GOT3 (cell line): Measurements from ENCODE around the gene SMAD5.

Source experiments
- DNase-seq: peaks from one replicate; lab custom pipeline; 2025; ENCODE audit warnings: mixed read lengths; lab: John Stamatoyannopoulos, UW

The SMAD5 gene

DNA sequence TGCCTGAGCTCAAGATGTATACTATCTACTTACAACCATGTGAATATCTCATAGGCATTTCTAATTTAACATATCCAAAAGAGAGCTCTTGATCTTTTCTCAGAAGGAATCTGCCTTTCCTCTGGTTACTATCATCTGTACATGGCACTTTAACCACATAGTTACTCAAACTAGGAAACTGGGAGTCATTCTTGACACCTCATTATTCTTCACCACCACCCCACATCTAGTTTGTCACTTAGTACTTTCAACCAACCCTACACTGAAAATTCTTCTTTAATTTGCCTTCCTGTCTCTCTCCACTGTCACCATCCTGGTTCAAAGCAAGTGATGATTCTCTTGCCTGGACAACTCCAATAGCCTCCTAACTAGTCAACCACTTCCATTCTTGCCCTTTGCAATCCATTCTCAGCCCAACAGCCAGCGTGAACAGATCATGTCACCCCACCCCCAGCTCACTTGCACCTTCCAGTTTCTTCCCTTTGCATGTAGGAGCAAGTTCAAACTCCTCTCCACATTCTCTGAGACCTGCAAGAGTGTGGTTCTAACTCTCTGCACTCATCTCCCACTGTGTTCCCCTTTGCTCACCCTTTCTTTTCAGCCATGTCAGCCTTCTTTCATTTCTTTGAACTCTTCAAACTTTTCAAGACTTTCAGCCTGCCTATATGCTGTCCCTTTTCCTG lies 17.3 kb upstream of the SMAD5 start:
- DNase-seq = no peak

DNA sequence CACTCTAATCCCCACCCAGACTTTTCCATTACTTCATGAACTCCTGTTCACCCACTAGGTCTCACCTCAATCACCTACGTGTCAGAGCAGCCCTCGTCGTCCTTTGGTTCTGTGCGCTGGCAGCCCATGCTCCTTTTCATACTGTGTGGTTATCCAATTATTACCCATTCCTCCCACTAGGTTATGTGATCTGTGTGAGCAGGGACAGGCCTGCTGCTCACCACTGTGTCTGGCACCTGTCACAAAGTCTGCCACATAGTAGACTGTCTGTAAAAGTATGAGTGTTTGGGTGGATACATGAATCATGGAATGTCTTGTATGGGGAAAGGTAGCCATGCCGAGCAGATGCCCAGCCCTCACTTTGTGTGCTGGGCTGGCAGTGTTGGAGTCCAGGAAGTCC lies 12.1 kb upstream of the SMAD5 start:
- DNase-seq = no peak

DNA sequence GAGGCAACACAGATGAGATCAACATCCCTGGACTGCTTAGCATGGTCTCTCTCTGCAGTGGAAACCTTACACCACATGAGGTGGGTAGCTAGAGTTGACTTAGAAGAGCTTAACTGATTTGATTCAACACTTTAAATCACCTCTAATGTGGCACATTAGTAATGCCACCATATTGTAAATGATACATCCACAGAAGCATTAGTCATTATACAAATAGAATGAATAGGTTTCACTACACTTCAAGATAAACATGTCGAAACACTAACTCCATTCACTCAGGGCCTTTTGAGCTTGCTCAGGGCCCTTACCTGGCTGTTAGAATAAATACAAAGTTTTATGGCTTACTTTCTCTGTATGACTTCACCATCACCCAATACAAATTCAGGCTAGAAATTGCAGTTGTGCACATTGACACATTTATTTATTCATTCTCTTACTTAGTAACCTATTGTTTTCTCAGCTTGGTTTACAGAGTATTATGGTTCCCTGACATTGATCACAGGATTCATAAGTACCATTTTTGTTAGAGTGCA lies 9.3 kb upstream of the SMAD5 start:
- no peak for DNase-seq

DNA sequence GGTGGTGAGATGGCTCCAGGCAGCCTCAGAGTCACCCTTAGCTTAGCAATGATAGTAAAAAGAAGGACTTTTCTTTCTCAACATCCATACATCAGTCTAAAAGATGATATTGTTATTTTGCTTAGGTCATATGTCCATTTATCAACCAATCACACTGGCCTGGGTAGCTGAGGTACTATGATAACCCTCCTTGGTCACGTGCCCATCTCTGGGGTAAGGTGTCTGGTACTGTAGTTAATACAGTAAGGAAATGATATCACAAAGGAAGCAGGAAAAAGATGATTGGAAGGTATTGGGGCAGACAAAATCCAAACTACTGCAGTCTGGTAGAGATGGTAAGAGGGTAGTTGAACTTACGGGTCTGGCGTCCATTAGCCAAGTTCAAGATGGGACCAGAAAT lies 5.1 kb upstream of the SMAD5 start:
- no peak for DNase-seq

DNA sequence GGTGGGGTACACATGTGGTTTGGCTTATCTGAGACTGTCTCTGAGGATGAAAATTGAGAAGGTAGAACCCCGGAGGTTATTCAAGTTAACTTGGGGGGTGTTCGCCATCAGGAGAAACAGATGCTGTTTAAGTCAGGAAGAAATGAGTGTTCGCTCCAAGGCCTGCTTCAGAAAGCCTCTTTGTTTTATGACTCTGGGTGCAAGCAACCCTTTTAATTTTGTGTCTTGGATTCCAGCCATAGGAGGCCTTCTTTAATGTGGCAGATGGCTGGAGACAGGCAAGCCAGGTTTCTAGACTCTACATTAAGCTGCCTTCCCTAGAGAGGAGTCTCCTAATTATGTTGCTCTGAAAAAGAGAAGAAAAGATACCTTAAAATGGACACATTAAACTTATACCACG lies 4.2 kb upstream of the SMAD5 start:
- DNase-seq = no peak

DNA sequence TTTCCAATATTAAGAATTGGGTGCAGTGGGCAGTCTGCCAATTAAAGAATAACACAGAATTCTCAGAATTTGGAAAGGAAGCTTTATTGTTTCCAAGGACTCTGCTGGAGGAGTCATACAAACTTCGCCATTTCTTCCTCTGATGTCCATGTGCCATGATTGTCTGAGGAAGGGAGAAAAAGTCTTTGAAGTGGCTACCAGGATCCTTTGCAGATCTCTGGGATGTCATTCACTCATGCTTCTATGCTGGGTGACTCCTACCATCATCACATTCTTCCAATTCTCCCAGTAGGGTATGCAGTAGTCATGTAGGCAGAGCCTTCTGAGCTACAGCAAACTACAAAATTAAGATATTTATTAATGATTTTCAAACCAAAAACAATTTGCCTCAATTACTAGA lies 3.2 kb upstream of the SMAD5 start:
- no peak for DNase-seq

DNA sequence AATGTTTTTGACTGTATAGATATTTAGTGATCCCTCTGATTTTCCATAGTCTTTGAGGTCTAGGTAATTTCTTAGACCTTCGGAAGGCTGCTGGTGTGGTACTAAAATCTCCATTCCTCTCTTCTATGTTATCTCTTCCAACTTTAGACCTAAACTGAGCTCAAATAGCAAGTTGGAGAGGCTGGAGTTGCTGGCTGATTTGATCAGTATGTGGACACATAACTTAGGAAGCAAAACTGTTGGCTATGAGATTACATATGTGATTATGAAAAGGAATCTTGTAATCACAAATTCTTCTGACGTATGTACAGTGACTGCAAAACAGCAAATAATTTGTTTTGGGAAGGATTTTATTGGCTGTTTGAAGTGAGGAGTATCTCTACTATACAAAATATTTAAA lies 2.1 kb upstream of the SMAD5 start:
- no peak for DNase-seq

DNA sequence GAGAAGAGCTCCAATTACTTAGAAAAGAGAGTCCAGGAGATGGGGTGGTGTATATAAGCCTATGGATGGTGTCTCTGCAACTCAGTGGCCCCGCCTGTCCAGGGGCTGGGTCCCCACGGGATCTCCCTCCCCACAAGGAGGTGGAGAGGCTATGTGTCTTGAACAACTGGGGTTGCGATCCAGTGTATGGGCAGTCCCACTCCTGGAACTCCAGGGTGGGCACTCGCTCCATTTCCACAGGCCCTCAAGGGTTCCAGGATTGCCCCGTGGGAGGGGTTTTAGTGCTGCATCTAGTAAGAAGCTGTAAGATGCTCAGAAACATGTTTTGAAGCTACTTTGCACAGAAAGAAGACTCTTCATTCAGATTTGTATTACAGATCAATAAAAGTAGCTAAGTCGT lies 558 bp upstream of the SMAD5 start:
- no peak for DNase-seq

DNA sequence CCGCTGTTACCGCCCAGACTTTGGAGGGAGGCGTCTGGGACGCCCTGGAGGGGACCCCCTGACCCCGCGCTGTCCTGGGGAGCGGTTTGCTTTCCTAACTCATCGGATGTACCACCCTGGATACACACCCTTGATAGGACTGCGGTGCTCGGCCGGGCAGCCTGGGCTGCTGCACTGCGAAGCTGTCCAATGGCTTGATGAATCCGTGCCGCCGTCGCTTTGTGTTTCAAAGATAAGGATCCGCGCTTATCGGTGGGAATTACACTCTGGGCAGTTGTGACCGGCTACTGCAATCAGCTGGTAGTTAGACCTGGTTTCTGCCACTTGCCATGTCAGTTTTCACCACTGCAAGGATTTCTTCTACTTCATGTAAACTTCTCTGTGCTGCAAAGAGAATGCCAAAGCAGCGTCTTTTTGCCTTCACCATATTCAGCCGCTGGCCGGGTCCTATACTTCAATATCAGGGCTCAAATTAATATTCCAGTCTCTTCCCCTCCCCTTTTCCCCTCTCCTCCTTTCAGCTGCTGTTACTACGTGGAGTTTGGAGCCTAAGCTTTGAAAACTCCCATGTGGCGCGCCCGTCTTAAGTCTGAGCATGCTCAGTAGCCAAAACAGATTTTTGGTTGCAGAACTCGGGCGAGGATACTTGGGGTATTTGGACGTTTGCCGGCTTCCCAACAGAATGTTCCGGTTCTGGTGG lies 727 bp downstream of the SMAD5 start:
- no peak for DNase-seq

DNA sequence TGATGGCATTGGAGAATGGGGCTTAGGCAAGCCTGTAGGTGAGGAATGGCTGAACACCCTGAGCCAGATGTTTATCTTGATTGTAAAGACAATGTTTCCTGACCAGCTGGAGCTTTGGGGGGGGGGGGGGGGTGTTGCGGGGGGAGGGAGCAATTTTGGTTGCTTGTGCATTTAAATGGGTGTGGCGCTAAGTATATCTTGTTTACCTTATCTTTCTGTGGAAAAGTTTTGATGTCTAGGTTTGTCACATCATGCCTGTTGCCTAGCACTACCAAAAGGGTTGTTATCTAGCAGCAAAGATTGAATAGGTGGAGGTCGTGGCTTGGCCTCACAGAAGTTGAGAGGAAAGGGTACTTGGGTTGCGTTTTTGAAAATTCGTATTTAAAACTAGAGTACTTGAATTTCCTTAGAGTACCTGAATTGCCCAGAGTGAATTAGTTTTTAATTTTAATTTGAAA lies 1.3 kb downstream of the SMAD5 start:
- DNase-seq = no peak

DNA sequence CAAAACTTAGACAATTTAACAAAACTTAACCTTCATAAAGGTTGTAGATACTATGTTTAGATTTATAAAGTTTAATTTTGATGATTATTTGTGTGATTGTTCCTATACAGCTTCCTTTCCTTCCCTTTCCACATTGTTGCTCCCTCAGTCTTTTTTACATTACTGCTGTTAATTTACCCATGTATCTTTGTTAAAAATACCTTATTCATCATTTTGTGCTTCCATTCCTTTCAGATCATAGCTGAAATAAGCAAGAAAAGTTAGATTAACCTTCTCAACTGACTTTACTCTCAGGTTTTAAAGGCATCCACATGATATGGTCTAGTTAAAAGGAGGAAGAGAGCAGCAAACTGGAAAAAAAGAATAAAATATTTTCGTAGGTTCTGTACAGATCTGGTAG lies 2.0 kb downstream of the SMAD5 start:
- no peak for DNase-seq

DNA sequence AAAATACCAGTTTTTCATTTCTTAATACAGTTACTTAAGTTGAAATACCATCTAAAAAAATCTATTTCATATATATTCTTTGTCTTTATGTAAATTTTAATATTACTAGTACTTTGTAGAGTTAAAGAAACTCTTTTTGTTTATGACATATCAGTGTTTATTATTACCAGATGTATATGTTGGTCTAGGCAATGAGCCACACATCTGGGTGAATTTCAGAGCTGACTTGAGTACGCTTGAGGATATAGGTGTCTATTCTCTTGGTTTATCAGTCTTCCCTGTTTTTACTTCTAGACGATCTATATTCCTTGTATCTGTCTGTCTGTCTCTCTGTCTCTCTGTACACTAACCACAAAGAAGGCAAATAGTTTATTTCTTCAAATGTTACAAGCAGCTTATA lies 2.9 kb downstream of the SMAD5 start:
- DNase-seq = no peak

DNA sequence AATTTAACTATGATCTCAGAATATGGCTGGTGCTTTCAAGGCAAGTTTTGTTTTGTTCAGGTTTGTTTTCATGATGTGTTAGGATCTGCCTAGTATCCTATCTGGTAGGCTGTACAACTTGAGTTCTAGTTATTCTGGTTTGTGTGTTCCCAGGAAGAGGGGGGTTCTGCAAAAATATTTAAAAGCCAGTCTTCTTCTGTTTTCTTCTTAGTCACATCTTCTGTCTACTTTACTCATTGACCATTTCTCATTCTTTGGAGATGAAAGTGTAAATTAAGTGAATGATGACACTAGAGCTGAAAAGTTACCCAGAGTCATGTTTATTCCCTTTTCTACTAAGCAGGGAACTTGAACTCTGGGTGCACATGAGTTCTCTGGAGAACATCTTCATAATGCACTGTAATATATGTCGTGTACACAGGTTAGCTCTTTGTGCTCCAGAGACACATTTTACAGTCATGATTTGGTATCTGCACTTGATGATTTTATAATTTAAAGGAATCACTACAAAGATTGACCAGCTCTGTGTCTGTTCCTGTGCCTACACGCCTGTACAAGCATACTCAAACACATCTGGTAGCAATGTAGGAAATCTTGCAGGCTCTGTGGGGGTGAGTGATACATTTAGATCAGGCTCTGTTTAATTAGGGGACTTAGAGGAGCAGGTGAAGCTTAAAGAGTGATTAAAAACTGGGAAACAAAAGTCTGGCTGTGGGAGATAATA lies 5.0 kb downstream of the SMAD5 start:
- DNase-seq = no peak

DNA sequence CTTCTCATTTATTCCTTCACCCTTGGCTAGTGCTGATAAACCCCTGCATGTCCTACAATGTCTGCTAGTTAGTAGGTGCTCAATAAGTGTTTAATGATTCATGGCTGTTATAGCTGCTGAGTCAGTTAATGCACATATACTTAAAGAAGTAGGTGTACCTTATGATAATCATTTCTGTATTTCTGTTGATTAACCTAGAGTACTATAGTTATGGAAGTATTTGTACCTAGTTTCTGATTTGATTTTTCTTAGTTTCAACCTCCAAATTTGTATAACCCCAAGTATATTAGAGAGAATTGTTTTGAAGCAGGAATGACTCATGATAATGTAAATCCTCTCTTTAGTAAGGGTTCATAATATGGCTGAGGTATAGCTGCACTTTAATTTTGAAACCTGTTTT lies 8.9 kb downstream of the SMAD5 start:
- no peak for DNase-seq

DNA sequence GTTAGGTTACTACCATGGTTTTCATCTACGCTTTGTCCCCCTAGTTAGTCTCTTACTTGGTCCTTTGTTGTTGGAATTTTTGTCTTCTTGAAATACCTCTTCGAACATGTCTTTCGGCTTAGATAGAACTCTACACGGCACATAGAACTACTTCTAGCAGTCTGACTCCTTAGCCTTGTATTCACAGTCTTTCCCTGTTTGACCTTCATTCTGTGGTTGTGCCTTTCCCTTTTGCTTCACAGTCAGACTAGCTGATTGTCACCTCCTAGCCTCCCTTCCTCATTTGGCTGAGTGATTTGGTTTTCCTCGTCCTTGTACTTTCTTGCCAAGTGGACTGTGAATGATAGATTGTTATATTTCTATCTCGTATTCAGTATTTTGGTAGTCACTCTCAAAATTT lies 10.7 kb downstream of the SMAD5 start:
- no peak for DNase-seq

DNA sequence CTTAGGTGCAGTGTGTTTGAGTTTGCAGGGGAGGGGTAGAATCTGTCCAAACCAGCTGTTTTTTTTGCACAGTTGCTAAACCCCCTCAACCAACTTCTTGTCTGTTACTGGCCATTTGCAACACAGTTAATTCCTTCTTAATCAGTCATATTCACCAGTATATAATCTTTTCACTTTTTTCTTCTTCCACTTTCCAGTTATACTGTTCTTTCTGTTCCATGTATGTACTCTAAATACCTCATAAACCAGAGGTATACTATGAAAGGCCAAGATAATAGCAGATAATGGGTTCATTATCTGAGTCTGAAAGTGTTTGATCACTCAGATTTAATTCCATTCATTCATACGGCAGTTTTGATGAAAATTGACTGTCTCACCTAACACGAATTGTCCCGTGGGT lies 11.1 kb downstream of the SMAD5 start:
- no peak for DNase-seq

DNA sequence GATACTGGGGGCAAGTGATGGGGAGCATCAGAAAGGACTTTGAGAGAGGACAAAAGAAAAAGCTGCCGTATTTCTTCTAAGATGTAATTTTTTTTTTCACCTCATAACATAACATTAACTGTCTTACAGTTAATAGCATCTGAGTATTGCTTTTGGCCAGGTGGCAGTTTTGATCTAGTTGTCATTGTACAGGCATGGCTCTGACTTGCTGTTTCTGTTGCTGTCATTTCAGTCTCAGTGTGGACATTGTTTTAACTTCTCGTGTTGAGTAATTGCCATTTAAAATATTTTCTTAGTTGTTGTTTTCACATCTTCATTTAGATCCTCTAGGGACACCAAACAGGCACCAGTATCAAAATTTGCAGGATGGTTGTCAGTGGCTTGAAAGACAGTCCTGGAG lies 12.4 kb downstream of the SMAD5 start:
- DNase-seq = no peak

DNA sequence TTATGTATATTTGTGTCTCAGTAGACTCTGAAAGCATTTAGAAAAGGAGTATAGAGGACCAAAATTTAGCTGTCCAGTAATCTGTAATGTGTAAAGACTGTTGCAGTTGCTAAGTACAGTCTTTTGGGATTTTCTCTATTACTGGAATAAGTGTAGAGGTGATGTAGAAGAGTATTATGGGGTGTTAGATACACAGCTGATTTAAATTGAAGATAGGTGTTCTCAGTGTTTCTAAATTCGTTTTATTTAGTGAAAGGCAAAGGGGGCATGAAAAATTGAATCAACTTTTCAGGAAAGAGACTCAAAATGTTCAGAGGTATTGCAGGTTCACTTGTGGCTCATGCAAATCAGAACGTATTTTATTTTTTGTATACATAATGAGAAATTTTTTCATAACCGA lies 13.6 kb downstream of the SMAD5 start:
- DNase-seq = no peak

DNA sequence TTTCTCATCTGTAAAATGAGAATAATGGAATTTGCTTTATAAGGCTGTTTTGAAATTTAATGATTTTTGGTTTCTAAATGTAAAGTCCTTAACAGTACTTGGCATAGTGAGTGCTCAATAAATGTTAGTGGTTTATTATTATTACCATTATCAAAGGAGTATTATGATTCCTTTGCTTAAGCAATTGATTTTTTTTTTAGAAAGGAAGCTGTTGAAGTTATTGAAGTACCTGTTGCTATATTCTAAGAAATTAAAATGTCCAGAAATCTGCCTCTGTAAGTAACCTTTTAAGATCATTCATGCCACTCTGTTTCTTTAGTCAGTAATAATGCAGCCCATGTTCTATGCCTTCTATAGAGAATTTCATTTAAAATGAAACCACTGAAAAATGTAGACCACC lies 15.0 kb downstream of the SMAD5 start:
- no peak for DNase-seq

DNA sequence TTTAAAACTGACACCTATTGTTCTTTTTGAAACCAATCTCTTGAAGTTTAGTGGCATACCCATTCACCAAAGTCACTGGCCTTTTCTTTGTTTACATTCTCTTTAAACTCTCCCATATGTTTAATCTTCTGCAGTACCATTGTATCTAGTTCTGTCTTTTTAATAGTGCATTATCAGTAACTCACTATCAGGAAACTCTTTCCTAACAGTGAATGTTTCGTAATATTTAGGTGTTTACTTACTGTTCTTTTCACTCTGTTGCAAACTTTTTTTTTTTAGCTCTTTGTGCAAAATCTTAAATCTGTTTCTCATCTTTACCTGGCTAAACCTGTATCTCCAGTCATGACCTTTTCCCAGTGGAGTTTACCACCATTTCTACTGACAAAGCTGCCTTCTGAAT lies 17.2 kb downstream of the SMAD5 start:
- DNase-seq = no peak

DNA sequence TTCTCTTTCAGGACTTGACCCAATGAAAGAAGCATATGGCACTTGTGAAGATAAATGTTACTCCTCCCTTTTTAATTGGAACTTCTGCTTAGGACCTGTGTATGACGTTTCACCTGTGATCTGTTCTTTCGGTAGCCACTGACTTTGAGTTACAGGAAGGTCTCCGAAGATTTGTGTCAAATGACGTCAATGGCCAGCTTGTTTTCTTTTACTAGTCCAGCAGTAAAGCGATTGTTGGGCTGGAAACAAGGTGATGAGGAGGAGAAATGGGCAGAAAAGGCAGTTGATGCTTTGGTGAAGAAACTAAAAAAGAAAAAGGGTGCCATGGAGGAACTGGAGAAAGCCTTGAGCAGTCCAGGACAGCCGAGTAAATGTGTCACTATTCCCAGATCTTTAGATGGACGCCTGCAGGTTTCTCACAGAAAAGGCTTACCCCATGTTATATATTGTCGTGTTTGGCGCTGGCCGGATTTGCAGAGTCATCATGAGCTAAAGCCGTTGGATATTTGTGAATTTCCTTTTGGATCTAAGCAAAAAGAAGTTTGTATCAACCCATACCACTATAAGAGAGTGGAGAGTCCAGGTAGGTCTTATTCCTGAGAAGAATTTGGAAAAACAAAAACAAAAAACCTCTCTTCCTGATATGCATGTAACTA lies 21.1 kb downstream of the SMAD5 start:
- DNase-seq = no peak

DNA sequence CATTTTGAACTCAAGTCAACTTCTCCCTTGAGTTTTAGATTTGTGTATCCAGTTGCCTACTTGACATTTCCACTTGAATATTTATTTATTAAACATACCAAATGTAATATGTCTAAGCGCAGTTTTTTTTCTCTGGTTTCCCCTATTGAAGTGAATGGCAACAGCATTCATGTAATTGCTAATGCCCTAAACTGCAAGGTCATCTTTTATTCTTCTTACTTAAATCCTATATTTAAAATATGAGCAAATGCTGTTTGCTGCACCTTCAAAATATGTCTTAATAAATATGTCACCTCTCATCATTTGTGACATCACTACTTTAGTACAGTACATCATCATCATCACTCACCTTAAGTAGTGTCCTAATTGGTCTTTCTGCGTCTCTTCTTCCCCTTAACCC lies 22.4 kb downstream of the SMAD5 start:
- no peak for DNase-seq

DNA sequence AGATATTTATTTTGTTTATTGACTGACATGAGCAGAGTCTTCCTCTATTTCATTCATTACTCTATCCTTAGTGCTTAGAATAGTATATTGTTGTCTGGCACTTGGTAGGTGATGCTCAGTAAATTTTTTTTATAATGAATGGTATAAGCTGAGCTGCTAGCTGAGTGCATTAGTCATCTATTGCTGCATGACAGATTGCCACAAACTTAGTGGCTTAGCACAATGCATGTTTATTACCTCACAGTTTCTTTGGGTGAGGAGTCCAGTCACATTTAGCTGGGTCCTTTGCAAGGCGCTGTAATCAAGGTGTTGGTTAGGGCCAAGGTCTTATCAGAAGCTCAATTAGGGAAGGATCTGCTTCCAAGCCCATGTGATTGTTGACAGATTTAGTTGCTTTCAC lies 23.1 kb downstream of the SMAD5 start:
- DNase-seq = no peak
